Measurements from ENCODE around the gene HDAC2.
"Not testable (repeated sequence)": the region's sequence is repeated elsewhere in the genome, so short reads cannot be mapped to it uniquely, and the experiment has no call there.

HDAC2 gene

DNA sequence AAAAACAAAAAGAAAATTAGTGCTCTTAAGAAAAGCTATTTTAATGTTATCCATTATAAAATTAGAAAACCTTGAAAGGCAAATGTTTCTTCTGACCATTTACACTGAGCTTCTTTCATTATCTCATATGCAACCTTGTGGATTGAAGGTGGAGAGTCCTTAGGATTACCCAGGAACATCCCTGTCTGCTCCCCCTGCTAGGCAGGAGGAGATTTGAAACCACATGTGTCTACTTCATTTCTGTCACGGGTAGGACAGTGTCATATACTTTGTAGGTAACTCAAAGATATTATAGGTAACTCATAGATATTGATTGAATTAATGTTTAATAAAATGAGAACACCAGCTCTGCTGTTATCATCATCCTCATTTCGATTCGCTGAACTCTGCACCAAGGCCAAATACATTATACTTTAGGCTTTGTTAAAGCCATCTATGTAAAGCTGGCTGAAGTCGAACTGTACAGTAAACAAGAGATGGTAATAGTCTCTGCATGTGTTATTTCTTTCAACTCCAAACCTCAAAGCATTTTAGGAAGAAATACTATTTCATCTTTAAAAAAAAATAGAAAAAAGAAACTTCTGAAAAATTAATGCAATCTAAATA lies 49.5 kb downstream of the HDAC2 start:
- H3K4me3 ChIP-seq (ENCODE audit: low read depth, low read length) = no peak overlapping the region
- TF ChIP-seq, protein P1, sequence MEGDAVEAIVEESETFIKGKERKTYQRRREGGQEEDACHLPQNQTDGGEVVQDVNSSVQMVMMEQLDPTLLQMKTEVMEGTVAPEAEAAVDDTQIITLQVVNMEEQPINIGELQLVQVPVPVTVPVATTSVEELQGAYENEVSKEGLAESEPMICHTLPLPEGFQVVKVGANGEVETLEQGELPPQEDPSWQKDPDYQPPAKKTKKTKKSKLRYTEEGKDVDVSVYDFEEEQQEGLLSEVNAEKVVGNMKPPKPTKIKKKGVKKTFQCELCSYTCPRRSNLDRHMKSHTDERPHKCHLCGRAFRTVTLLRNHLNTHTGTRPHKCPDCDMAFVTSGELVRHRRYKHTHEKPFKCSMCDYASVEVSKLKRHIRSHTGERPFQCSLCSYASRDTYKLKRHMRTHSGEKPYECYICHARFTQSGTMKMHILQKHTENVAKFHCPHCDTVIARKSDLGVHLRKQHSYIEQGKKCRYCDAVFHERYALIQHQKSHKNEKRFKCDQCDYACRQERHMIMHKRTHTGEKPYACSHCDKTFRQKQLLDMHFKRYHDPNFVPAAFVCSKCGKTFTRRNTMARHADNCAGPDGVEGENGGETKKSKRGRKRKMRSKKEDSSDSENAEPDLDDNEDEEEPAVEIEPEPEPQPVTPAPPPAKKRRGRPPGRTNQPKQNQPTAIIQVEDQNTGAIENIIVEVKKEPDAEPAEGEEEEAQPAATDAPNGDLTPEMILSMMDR (IDR thresholded peaks at IDR 0.05; ENCODE audit: control insufficient read depth, extremely low read depth, insufficient read depth) = no peak
- DNase-seq (ENCODE audit: low read depth) = no peak

DNA sequence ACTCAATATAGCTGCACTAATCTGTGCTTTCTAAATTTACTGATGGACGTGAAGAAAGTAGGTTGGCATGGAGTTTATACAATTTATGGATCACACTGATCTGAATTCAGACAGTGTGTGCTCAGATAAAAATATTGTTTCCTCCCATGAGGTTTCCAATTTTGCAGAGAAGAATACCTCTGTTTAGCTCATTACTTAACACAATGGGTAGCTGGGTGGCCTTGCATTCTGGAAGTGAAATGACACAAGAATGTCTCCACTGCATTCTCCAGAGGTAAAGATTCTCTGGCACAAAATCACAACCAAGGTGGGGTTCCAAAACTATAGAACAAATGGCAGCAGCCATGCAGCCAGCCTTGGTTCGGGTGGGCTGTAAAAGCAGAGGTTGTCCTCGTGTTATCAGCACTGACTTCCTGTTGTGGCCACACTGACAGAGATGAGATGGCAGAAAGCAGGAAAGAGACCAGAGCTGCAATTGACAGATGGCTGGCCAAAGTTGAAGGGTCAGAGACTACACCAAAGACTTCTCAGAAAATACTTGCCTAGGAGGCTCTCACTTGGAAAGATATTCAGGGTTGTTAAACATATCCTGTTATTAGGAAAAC lies 50.2 kb downstream of the HDAC2 start:
- H3K4me3 ChIP-seq (ENCODE audit: low read depth, low read length) = no peak overlapping the region
- no peak for DNase-seq (ENCODE audit: low read depth)
- TF ChIP-seq, protein P1 (IDR thresholded peaks at IDR 0.05; ENCODE audit: control insufficient read depth, extremely low read depth, insufficient read depth) = no peak

DNA sequence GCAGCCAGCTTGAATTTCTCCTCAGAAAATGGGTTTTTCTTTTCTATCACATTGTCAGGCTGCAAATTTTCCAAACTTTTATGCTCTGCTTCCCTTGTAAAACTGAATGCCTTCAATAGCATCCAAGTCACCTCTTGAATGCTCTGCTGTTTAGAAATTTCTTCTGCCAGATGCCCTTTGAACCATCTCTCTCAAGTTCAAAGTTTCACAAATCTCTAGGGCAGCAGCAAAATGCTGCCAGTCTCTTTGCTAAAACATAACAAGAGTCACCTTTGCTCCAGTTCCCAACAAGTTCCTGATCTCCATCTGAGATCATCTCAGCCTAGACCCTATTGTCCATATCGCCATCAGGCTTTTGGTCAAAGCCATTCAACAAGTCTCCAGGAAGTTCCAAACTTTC lies 60.7 kb downstream of the HDAC2 start:
- DNase-seq (ENCODE audit: low read depth) = not testable (repeated sequence)

GRCh38 chr6:113909224-113909856 lies 61.6 kb downstream of the HDAC2 start:
- H3K4me3 ChIP-seq (ENCODE audit: low read depth, low read length) = no peak overlapping the region
- DNase-seq (ENCODE audit: low read depth) = peak; percentile 11
- TF ChIP-seq, protein P1 (IDR thresholded peaks at IDR 0.05; ENCODE audit: control insufficient read depth, extremely low read depth, insufficient read depth) = peak; percentile 54

More for the DNA sequence above, 60.7 kb downstream of the HDAC2 start:
- H3K4me3 ChIP-seq (ENCODE audit: low read depth, low read length) = not testable (repeated sequence)

DNA sequence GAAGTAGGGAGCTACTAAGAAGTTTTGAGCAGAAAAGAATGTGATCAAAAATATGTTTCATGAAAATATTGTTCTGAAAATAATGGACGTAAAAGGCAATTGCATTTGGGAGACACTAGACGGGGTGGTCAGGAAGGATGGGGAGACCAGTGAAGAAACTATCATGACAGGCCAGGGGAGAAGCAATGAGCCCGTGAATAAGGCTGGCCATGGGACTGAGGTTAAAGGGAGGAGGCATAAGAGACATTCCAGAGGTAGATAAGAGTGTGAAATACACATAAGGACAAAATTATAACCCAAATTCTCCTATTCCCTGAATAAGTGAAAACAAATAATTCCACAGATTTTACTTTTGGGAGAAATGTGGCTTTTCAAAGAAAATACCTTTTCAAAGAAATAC lies 62.1 kb downstream of the HDAC2 start:
- no peak overlapping the region for H3K4me3 ChIP-seq (ENCODE audit: low read depth, low read length)
- TF ChIP-seq, protein P1 (IDR thresholded peaks at IDR 0.05; ENCODE audit: control insufficient read depth, extremely low read depth, insufficient read depth) = no peak
- no peak for DNase-seq (ENCODE audit: low read depth)

DNA sequence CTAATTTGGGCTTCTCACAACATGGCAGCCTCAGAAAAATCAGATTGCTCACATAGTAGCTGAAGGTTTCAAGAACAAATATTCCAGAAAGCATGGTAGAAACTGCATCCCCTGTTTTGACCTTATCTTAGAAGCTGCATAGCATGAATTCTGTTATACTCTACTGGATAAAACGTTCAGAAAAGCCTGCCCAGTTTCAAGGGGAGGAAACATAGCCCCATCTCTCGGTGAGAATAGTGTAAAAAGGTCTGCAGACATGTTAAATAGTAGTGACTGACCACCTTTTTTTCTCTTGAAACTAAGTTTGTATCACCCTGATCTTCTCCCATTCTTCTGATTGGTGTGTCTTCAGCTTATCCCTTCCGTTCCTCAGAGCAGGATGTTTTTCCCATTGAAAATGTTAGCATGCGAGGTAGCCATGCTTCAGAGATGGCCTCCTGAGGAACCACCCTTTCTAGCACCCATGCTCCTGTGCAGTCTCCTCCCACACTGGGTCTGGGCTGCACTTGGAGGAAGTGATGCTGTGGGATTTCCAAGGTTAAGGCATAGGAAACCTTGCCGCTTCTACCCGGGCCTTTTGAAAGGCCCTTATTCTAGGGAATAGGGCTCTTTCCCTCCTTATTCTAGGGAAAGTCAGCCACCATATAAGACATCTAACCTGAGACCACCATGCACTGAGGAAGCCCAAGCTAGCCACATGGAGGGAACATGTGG lies 63.7 kb downstream of the HDAC2 start:
- no peak for DNase-seq (ENCODE audit: low read depth)
- no peak overlapping the region for H3K4me3 ChIP-seq (ENCODE audit: low read depth, low read length)
- TF ChIP-seq, protein P1 (IDR thresholded peaks at IDR 0.05; ENCODE audit: control insufficient read depth, extremely low read depth, insufficient read depth) = no peak

GRCh38 chr6:113903666-113904330 lies 67.2 kb downstream of the HDAC2 start:
- TF ChIP-seq, protein P1 (IDR thresholded peaks at IDR 0.05; ENCODE audit: control insufficient read depth, extremely low read depth, insufficient read depth) = no peak
- DNase-seq (ENCODE audit: low read depth) = no peak
- H3K4me3 ChIP-seq (ENCODE audit: low read depth, low read length) = no peak overlapping the region
